Stimulated activated CD8-positive, alpha-beta memory T cell treated with anti-CD3 and anti-CD28 coated beads, Interleukin-2, amount 100 ng/mL, for 1 hour (primary cell): ENCODE results near the gene TSC22D1.
"Not testable (repeated sequence)": the region's sequence is repeated elsewhere in the genome, so short reads cannot be mapped to it uniquely, and the experiment has no call there.

Experiments used
- DNase-seq, 2 donors: peaks; one replicate each; pipeline ENCODE4 v3.0.0-alpha.2; 2020; ENCODE audit warnings: low read depth in 2 of 2

The TSC22D1 gene

DNA sequence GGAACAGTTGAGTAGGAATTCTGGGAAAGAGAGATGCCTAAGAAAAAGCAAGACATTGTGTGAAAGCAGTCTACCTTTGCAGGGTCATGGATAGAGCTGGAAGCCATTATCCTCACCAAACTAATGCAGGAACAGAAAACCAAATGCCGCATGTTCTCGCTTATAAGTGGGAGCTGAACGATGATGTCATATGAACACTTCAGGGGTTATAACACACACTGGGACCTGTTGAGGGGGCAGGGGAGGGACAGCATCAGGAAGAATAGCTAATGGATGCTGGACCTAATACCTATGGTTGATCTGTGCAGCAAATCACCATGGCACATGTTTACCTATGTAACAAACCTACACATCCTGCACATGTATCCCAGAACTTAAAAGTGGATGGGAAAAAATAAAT, 69.9 kb downstream of the TSC22D1 start:
- DNase-seq, result no peak

DNA sequence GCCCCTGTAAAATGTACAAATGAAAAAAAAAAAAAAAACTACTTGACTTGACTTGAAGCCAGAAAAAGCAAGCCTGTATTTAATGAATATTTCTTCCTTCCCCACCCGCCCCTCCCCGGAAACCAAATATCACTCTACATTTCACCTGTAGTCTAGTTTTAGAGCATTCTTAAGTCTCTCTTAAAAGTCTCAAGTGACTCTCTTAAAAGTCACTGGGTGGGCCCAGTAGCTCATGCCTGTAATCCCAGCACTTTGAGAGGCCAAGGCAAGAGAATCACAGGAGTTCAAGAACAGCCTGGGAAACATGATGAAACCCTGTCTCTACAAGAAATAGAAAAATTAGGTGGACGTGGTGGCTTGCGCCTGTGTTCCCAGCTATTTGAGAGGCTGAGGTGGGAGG, 72.0 kb downstream of the TSC22D1 start:
- no peak for DNase-seq

DNA sequence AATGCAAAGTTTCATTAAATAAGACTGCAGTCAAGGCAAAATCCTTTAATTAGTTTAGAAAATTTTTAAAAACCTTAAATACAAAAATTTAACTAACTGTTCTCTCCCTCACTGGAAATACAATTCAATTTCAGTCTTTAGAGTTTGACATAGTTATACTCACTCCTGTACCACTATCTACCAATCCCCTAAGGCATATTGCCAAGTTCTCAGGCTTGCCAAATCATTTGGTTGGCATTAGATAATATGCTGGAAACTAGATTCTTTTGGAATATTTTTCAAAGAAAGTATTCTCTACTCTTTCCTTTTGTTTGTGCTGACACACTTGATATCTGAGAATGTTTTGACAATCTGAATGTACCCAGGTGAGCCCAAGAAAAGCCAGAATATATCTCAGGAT, 77.2 kb downstream of the TSC22D1 start:
- DNase-seq, result no peak

DNA sequence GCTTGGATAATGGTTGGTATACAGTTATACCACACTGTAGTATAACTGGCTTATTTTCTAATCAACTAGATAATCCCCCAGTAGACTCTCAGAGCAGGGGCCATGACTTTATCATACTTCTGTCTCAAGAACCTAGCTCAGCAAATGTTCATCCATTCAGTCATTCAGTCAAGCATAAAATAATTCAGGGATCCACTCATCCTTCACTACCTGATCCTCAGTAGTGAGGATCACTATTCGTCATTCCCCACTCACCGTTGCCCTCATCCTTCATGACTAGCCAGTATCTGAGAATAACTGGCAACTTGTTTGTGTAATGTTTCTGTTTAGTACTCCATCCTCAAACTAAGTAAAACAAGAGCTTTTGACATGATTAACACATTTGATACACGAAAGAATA, 77.6 kb downstream of the TSC22D1 start:
- DNase-seq, result no peak

DNA sequence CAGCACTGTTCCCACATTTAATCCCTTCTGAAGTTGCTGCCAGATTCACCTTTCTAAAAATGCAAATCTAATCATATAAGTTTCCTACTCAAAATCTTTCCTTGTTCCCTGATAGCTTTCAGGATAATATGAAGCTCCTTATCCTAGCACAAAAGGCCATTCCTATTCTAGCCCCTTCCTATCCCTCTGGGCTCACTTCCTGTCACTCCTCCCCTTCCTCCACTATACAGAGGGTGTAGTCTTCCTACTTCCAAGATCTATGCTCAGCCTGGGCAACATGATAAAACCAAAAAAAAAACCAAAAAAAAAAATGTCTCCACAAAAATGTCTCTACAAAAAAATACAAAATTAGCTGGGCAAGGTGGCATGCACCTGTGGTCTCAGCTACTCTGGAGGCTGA, 78.3 kb downstream of the TSC22D1 start:
- DNase-seq, result no peak

DNA sequence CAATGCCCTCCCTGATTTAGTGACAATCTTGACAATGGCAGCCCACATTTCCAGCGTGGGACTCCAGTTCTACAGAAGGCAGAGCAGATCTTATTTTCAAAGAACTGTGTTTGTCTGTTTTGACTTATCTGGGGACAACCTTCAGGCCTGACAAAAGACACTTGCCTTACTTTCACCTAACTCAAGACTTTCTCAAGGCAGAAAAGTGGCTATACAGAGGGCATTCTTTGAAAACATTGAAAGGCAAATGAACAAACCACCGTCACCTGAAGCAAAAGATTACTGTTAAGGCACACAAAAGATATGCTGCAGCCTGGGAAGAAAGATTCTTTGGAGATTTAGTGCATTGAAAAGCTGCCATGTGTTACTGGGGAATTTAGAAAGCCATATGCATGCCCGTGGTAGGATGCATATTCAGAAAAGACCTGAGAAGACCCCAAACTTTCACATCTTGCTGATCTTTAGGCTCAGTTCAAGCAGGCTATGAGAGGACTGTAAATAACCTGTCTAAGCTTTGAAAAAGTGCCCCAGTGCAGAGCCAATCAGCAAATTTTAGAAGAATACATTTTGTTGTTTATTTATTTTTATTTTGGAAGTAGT, 82.8 kb downstream of the TSC22D1 start:
- DNase-seq, result no peak

GRCh38 chr13:44489751-44490150, 86.4 kb downstream of the TSC22D1 start:
- no peak for DNase-seq

DNA sequence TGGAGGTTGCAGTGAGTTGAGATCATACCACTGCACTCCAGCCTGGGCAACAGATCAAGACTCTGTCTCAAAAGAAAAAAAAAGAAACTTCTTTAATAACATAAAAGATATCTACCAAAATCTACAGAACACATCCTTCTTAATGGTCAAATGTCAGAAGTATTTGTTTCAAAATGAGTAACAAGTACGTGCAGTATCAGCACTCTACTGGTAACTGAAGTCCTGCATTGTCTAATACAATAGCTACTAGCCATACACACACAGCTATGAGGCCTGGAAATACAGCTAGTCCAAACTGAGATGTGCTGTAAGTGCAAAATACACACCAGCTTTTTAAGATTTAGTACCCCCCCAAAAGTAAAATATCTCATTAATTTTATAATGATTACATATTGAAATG, 88.1 kb downstream of the TSC22D1 start:
- no peak for DNase-seq

DNA sequence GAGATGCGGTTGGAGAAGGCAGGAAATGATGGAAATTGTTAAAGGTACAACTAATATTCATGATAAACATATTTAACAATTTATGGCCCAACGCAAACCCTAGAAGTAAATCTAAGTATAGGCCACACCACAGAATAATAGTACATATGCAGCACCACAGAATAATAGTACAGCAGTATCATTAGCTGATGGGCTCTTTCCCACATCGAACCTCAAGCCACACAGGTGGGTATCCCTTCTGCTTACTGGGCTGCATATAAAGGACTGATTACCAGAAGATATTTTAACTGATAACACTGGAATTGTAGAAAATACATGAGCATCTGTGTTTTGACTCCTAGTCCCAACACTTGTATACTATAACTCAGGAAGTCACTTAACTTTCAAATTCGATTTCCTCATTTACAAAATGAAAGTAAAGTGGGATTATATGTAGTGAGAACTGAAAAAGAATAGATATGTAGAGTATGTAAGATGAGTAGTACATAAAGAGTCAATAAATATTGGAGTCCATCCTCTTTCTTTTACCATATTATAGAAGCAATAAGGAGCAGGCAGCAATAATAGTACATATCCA, 91.5 kb downstream of the TSC22D1 start:
- no peak for DNase-seq

DNA sequence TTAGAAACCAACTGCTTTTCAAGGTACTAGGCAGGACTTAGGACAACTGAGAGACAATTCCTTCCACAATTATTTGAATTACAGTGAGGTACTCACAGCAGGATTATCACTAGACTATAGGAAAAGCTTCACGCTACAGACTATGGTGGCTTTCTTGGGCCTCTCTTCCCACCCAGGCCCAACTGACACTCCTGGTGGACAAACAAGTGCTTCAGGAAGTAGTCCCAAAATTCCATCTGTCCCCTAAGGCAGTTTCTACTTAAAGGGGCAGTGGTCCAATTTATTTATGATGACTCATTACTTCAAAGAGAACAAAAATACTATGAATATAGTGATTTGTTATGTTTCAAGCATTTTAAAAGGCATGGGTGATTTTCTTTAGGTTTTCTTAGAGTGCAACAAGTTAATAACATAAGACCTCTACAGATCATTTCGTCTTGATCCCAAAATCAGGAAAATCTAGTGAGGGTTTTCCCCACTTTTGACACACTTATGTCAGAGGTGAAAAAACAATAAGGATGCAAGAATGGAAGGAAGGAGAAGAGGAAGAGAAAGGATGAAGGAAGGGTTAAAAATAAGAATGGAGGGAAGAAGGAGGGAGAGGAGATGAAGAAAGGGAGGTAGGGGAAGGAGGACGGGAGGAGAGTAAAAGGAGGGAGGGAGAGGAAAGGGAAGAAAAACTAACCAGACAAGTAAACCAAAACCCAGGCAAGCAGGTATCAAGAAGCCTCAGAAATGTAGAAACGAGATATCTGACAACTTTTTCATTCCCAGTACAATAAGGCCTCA, 101.8 kb downstream of the TSC22D1 start:
- DNase-seq, result no peak

DNA sequence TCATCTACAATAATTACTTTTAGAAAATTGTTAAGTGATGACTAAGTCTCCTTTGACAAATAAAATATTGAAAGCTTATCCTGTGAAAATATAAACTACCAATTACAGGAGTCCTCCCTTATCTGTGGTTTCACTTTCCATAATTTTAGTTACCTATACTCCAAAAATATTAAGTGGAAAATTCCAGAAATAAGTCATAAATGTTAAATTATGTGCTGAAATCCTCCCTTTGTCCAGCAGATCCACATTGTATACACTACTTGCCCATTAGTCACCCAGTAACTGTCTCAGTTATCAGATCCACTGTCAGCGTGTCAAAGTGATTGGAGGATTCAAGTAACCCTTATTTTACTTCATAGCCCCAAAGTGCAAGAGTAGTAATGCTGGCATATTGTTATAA, 104.4 kb downstream of the TSC22D1 start:
- no peak for DNase-seq

DNA sequence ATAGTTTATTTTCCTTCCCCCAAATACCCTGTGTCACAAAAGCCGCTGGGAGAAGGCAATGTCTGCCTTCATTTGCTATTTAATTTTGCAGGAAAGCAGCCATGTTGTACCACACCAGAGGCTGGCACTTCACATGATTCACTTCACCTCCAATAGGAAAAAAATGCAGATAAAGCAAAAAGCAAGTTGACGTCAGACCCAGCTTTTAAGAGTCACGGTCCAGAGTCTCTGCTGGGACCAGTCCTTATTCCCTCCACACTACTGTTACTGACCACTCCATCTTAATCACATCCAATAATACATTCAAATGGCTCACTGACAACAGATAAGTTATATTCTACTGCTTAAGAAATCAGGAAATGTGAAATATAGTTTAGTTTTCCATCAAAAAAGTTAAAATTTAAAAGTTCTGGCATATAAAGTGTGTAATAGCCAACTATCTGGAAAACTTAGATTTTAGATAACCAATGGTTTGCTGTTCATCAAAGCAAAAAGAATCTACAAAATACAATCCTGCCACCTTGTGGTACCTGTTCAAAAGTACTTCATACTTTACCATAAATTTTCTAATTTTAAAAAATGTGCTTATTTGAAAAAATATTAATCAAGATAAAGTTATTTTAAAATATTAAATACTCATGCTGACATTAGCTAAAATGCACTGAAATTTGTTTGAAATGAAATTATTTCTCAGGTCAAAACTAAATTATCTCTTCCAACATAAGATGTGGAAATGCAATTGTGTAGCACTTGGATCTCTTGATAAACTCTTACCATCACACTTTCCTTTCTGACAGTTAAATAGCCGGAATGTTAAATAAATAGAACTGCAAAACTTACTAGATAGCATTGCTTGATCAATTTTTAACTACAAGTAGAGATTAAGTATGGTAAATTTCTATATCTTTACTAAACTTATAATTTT, 105.2 kb downstream of the TSC22D1 start:
- no peak for DNase-seq

GRCh38 chr13:44468874-44469273, 107.3 kb downstream of the TSC22D1 start:
- no peak for DNase-seq

- no peak for DNase-seq
These were observed 110.8 kb downstream of the TSC22D1 start for GRCh38 chr13:44465318-44465717.

GRCh38 chr13:44464471-44464870, 111.7 kb downstream of the TSC22D1 start:
- DNase-seq, result no peak

DNA sequence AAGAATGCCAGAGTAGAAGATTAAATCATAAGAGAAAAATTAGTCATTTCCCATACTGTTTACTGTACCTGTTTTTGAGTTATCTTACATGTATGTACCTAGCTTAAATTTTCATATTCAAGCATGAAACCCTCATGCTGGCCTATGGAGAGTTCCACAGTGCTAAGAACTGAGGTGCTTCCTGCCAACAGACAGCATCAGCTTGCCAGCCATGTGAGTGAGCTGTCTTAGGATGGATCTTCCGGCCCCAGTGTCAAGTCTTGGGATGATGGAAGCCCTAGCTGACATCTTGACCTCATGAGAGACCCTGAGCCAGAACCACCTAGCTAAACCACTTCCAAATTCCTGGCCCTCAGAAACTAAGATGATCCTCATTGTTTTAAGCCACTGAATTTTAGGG, 112.4 kb downstream of the TSC22D1 start:
- DNase-seq, result no peak

DNA sequence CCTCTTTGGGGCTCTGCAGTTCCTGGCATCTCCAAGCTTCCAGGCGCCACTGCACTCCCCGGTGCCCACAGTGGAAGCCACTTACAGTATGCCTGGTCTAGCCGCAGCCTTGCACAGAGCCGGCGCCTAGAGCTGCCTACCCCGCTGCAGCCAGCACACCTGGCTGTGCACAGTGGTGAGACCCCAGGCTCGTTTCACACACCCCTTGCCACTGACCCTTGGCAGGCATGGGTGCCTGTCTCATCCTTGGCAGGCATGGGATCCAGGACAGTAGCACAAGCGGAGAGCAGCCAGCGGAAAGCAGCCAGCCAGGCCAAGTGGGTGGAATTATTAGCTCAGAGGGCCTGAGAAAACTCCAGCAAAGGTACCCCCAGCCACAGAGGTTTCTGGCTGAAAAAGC, 116.5 kb downstream of the TSC22D1 start:
- no peak for DNase-seq

GRCh38 chr13:44458313-44458975, 117.7 kb downstream of the TSC22D1 start:
- no peak for DNase-seq

- not testable (repeated sequence) for DNase-seq
These were observed 119.9 kb downstream of the TSC22D1 start for GRCh38 chr13:44456212-44456611.

DNA sequence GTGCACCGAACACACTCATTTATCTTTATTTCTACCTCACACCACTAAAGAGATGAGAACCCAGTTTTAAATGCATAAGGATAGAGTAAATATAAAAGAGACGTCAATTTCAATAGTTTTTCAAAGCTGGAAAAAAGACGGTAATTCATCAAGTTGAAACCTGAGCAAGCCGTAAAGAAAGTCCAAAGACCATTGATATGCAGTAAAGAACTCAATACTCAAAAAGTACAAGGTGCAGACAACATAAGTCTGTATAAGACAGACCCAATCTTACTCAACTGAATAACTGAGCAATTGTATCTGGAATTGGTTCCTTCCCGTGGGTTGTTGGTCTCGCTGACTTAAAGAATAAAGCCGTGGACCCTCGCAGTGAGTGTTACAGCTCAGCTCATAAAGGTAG, 120.4 kb downstream of the TSC22D1 start:
- DNase-seq, result no peak

GRCh38 chr13:44453881-44454280, 122.2 kb downstream of the TSC22D1 start:
- no peak for DNase-seq

- DNase-seq, result no peak
These were observed 123.1 kb downstream of the TSC22D1 start for GRCh38 chr13:44453069-44453468.
